AG04449 (cell line): Measurements from ENCODE around the gene ANO4.

ENCODE experiments used
- CTCF ChIA-PET: fragments of 350-600 bp; formaldehyde crosslinking; extraction: SDS; loops from one replicate; lab custom pipeline; 2021; ENCODE audit warnings: antibody characterized with exemption; lab: Yijun Ruan, JAX
- POLR2A ChIA-PET: fragments of 400-600, 350-600 bp; formaldehyde crosslinking; extraction: SDS; loops from one replicate; lab custom pipeline; 2020; ENCODE audit warnings: antibody characterized with exemption, inconsistent platforms; lab: Yijun Ruan, JAX
- DNase-seq: peaks from one replicate; pipeline ENCODE4 v3.0.0-alpha.2; 2010; ENCODE audit warnings: low read depth, low spot score
- H3K4me3 ChIP-seq: 2 replicates; pipeline ENCODE4 v1.5.1; 2011; ENCODE audit warnings: low read depth, mild to moderate bottlenecking, control low read depth, low read length
- CTCF ChIP-seq: IDR thresholded peaks from one replicate; pipeline ENCODE4 v1.5.1; 2011; ENCODE audit warnings: mild to moderate bottlenecking, moderate library complexity, low read length, control low read depth, inconsistent platforms; ENCODE audit not compliant: insufficient read depth; ENCODE audit errors: missing control alignments

Gene ANO4

GRCh38 chr12:100951756-100952155 is 157.2 kb downstream of the ANO4 start:
- ChIA-PET CTCF (no interaction called here), POLR2A (no interaction called here)
- no peak for DNase-seq
- no peak for TF ChIP-seq CTCF
- no peak overlapping the region for H3K4me3 ChIP-seq

GRCh38 chr12:100953217-100953616 is 158.6 kb downstream of the ANO4 start:
- ChIA-PET POLR2A (no interaction called here), CTCF (no interaction called here)
- TF ChIP-seq CTCF: no peak
- no peak for DNase-seq
- H3K4me3 ChIP-seq: no peak overlapping the region

GRCh38 chr12:100953677-100954076 is 159.1 kb downstream of the ANO4 start:
- POLR2A ChIA-PET: no interaction called here
- DNase-seq: no peak
- H3K4me3 ChIP-seq: no peak overlapping the region
- TF ChIP-seq CTCF: no peak
- CTCF ChIA-PET: no interaction called here

- no peak for DNase-seq
- no peak overlapping the region for H3K4me3 ChIP-seq
- TF ChIP-seq CTCF: no peak
- POLR2A ChIA-PET: no interaction called here
- CTCF ChIA-PET: no interaction called here
Measured at GRCh38 chr12:100954118-100954517, 159.5 kb downstream of the ANO4 start.

- DNase-seq: no peak
- no peak overlapping the region for H3K4me3 ChIP-seq
- POLR2A ChIA-PET: no interaction called here
- no peak for TF ChIP-seq CTCF
- CTCF ChIA-PET: no interaction called here
Measured at GRCh38 chr12:100955139-100955538, 160.6 kb downstream of the ANO4 start.

GRCh38 chr12:100956311-100956852 is 161.8 kb downstream of the ANO4 start:
- ChIA-PET CTCF (no interaction called here), POLR2A (no interaction called here)
- no peak for DNase-seq
- no peak for TF ChIP-seq CTCF
- H3K4me3 ChIP-seq: no peak overlapping the region
